Esophagus squamous epithelium (tissue), 5 donors: ENCODE data around the gene SLC7A7. TPM values are rescaled to one million over a fixed set of nuclear protein-coding genes. Genes with fewer than 3 reads are reported as not detected.
"Not testable (repeated sequence)": the region's sequence is repeated elsewhere in the genome, so short reads cannot be mapped to it uniquely, and the experiment has no call there.

Source experiments
- DNase-seq: peaks from one replicate; lab custom pipeline; 2025; lab: John Stamatoyannopoulos, UW
- H3K27ac ChIP-seq, 4 donors: fragments of 200-600 bp; sonication (generic); one replicate each; pipeline ENCODE4 v1.5.1; 2016 to 2019; ENCODE audit warnings: mild to moderate bottlenecking in 1 of 4
- H3K27me3 ChIP-seq, 4 donors: fragments of 200-600 bp; sonication (generic); 1 replicate in 3 of 4; 2 replicates in 1 of 4; pipeline versions ENCODE4 v1.5.1 to v1.6.0; 2017 to 2021; ENCODE audit warnings: antibody characterized with exemption in 1 of 4
- H3K36me3 ChIP-seq, 3 donors: fragments of 200-600 bp; sonication (generic); one replicate each; pipeline ENCODE4 v1.5.1; 2016 to 2019
- H3K4me1 ChIP-seq, 3 donors: fragments of 200-600 bp; sonication (generic); one replicate each; pipeline ENCODE4 v1.5.1; 2017 to 2019
- H3K4me3 ChIP-seq, 4 donors: fragments of 200-600 bp; sonication (generic); 1 replicate in 3 of 4; 2 replicates in 1 of 4; pipeline ENCODE4 v1.5.1; 2016 to 2019; ENCODE audit warnings: mild to moderate bottlenecking in 2 of 4, moderate library complexity in 1 of 4
- H3K9me3 ChIP-seq, 3 donors: fragments of 200-600 bp; sonication (generic); one replicate each; pipeline ENCODE4 v1.5.1; 2016 to 2019
- POLR2A ChIP-seq, 4 donors: fragments of 450-650 bp; IDR thresholded peaks; one replicate each; pipeline ENCODE4 v1.6.1; 2017; ENCODE audit warnings: antibody characterized with exemption in 4 of 4, mild to moderate bottlenecking in 4 of 4, moderate library complexity in 3 of 4
- WGBS, 2 donors: methylation state at CpG; one replicate each; pipeline ENCODE4 v1.1.5; 2018; 5-methylcytosine and 5-hydroxymethylcytosine counted together
- intact Hi-C: fragments of 100-400 bp; cut with DNase I; formaldehyde crosslinking; loops from one replicate; pipeline ENCODE4 v1.15.0; 2022
- total RNA-seq, 4 donors: library from RNA; depleted of rRNA; stranded (reverse); fragments of >200 nt; gene quantifications; one replicate each; pipeline ENCODE4 v1.1.0, GENCODE V29; 2016
- TF ChIP-seq, protein P1 (sequence below), 6 experiments: fragments of 450-650 bp in 4 of 6; fragments of 200-600 bp in 2 of 6; sonication (generic) in 2 of 6; IDR thresholded peaks; one replicate each; pipeline ENCODE4 v1.5.1; 2016 to 2019; ENCODE audit warnings: antibody characterized with exemption in 6 of 6, mild to moderate bottlenecking in 4 of 6, moderate library complexity in 4 of 6
- donor health status: DM: yes; HTN: yes; CAD: no.

Gene SLC7A7
- total RNA-seq, 4 donors from 2014 or later = 2.5 to 12.6 (median 7.8) TPM; not detected in 1

DNA sequence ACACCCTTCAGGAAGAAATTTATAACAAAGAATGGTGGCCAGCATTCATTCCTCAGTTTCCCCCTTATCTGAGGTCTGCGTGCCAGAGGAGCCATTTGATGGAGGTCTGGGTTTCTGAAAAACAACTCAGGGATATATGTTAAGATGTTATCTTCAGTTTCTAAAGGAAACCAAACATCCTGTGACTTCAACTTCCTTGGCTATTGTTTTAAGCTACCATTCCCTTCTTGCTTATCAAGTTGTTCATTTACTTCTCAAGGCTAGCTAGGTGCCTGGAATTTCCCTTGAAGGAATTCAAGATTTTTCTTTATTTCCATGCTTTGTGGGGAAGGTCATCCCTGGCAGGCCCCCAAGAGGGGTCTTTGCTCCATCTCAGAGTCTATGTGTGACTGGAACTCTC, 75.8 kb downstream of the SLC7A7 start:
- no peak for TF ChIP-seq POLR2A (IDR thresholded peaks at IDR 0.05)
- TF ChIP-seq, protein P1, sequence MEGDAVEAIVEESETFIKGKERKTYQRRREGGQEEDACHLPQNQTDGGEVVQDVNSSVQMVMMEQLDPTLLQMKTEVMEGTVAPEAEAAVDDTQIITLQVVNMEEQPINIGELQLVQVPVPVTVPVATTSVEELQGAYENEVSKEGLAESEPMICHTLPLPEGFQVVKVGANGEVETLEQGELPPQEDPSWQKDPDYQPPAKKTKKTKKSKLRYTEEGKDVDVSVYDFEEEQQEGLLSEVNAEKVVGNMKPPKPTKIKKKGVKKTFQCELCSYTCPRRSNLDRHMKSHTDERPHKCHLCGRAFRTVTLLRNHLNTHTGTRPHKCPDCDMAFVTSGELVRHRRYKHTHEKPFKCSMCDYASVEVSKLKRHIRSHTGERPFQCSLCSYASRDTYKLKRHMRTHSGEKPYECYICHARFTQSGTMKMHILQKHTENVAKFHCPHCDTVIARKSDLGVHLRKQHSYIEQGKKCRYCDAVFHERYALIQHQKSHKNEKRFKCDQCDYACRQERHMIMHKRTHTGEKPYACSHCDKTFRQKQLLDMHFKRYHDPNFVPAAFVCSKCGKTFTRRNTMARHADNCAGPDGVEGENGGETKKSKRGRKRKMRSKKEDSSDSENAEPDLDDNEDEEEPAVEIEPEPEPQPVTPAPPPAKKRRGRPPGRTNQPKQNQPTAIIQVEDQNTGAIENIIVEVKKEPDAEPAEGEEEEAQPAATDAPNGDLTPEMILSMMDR (IDR thresholded peaks at IDR 0.05) = no peak
- no peak overlapping the region for H3K27ac ChIP-seq
- H3K27me3 ChIP-seq = no peaks in the 10 kb centered on the region
- intact Hi-C loops = no loop called here
- H3K4me1 ChIP-seq = no peaks in the 10 kb centered on the region
- DNase-seq = no peak
- no peaks in the 10 kb centered on the region for H3K9me3 ChIP-seq
- no peak overlapping the region for H3K4me3 ChIP-seq
- H3K36me3 ChIP-seq = no peaks in the 10 kb centered on the region
- WGBS, 2 donors = 46 to 67% methylated on average over 1 of the region's 1 CpG

DNA sequence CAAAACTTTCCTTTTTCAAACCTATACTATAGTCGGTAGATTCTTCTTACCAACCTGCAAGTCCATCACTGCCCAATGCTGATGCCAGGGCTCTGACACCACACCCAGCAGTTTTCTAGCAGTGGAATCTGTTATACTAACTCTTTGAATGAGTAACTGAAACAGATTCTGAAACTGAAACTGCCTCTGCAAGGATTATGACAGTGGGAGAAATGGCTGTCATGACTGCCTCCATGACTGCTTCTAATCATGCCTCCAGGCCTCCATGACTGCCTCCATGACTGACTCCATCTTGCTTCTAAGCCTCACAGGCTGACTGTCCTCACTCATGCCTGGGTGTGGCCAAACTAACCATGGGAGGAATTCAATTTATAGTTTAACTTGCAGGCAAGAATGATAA, 78.2 kb downstream of the SLC7A7 start:
- intact Hi-C loops = no loop called here
- 67 to 100% methylated on average over 1 of the region's 1 CpG for WGBS, 2 donors
- no peak overlapping the region for H3K4me3 ChIP-seq
- no peak for DNase-seq
- H3K27me3 ChIP-seq = no peaks in the 10 kb centered on the region
- H3K36me3 ChIP-seq = no peaks in the 10 kb centered on the region
- TF ChIP-seq, protein P1 (IDR thresholded peaks at IDR 0.05) = no peak
- no peak for TF ChIP-seq POLR2A (IDR thresholded peaks at IDR 0.05)
- H3K4me1 ChIP-seq = no peaks in the 10 kb centered on the region
- no peaks in the 10 kb centered on the region for H3K9me3 ChIP-seq
- H3K27ac ChIP-seq = no peak overlapping the region

DNA sequence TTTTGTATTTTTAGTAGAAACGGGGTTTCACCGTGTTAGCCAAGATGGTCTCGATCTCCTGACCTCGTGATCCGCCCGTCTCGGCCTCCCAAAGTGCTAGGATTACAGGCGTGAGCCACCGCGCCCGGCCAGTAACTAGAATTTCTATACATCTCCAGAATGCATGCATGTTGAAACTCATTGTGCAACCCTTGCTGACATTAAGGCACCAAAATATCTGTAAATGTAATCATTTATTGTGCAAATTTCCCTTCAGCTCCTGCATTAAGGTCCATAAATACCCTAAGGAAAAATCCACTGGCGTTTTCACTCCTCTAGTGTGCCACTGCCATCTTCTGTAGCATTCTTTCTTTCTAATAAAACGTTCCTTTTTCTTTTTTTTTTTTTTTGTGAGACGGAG, 78.9 kb downstream of the SLC7A7 start:
- intact Hi-C loops, H3K9me3 ChIP-seq, H3K36me3 ChIP-seq, H3K4me3 ChIP-seq, H3K27me3 ChIP-seq, H3K4me1 ChIP-seq, DNase-seq, H3K27ac ChIP-seq: not testable (repeated sequence)
- WGBS, 2 donors = 80 to 91% methylated on average over 7 to 12 of the region's 14 CpGs

DNA sequence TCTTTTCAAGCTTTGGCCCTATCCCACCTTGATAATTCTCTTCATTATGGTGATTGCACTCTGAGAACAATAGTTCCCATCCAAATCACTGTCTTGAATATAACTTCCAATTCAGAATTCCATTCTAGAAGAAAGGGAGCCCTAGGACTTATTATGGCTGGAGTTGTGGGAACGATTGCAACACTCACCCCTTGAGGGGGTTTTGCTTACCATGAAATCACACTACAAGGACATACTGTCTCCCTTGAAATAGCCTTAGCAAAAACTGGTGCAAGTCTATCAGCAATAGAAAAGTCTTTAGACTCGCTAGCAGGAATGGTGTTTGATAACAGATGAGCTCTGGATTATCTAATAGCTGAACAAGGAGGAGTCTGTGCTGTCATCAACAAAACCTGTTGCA, 80.1 kb downstream of the SLC7A7 start:
- no peak for TF ChIP-seq POLR2A (IDR thresholded peaks at IDR 0.05)
- TF ChIP-seq, protein P1 (IDR thresholded peaks at IDR 0.05) = no peak
- Histone ChIP-seq H3K36me3 (no peaks in the 10 kb centered on the region), H3K4me1 (no peaks in the 10 kb centered on the region), H3K4me3 (no peak overlapping the region), H3K27ac (no peak overlapping the region), H3K9me3 (no peaks in the 10 kb centered on the region), H3K27me3 (no peaks in the 10 kb centered on the region)
- DNase-seq = no peak
- WGBS, 2 donors = 71% methylated on average over 2 of the region's 2 CpGs
- intact Hi-C loops = no loop called here

DNA sequence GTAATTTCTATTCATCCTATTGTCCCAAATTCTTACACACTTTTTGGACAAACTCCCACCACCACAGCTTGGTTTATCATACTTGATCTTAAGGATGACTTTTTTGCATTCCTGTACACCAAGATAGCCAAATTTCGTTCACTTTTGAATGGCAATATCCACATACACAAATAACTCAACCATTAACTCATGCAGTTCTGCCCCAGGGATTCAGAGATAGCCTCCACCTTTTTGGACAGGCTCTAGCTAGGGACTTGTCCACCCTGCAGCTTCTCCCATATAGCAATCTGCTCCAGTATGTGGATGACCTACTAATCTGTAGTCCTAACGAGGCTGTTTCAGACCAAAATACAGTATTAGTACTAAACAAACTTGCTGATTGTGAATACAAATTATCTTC, 81.4 kb downstream of the SLC7A7 start:
- H3K36me3 ChIP-seq = no peaks in the 10 kb centered on the region
- WGBS, 2 donors = 49 to 50% methylated on average over 2 of the region's 2 CpGs
- H3K4me3 ChIP-seq = no peak overlapping the region
- H3K27ac ChIP-seq = no peak overlapping the region
- no peaks in the 10 kb centered on the region for H3K27me3 ChIP-seq
- no peaks in the 10 kb centered on the region for H3K9me3 ChIP-seq
- DNase-seq = no peak
- no peaks in the 10 kb centered on the region for H3K4me1 ChIP-seq
- intact Hi-C loops = no loop called here
- no peak for TF ChIP-seq POLR2A (IDR thresholded peaks at IDR 0.05)
- TF ChIP-seq, protein P1 (IDR thresholded peaks at IDR 0.05) = no peak

DNA sequence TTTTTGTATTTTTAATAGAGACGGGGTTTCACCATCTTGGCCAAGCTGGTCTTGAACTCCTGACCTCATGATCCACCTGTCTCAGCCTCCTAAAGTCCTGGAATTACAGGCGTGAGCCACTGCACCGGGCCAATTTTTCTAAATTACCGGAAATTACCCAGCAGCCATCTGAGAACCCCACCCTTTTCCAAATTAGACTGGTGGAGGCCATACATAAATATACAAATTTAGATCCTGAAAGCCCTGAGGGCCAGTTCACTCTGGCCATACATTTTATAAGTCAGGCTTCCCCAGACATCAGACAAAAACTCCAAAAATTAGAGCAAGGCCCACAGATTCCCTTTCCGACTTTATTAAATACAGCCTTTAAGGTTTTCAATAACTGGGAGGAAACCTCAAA, 83.2 kb downstream of the SLC7A7 start:
- H3K27me3 ChIP-seq, DNase-seq, H3K4me1 ChIP-seq, intact Hi-C loops, H3K4me3 ChIP-seq, H3K36me3 ChIP-seq, H3K27ac ChIP-seq, H3K9me3 ChIP-seq: not testable (repeated sequence)
- 51 to 78% methylated on average over 5 of the region's 5 CpGs for WGBS, 2 donors
